PC-9 (cell line): ENCODE results near the gene TMCO4. TPM values are rescaled to one million over a fixed set of nuclear protein-coding genes. Genes with fewer than 3 reads are reported as not detected.

ENCODE experiments used
- BruUV-seq: library from RNA; stranded (reverse); fragments of 400-500 nt; replicated peaks from 2 replicates; lab custom pipeline; 2021; lab: Mats Ljungman, UMichigan
- CTCF ChIA-PET: fragments of 300-600 bp; sonication (Branson Sonifier 250); formaldehyde crosslinking; loops from one replicate; lab custom pipeline; 2022; ENCODE audit warnings: antibody characterized with exemption; lab: Charles Lee
- POLR2A ChIA-PET: fragments of 300-600 bp; sonication (Branson Sonifier 250); formaldehyde crosslinking; loops from one replicate; lab custom pipeline; 2022; ENCODE audit warnings: antibody characterized with exemption; ENCODE audit not compliant: unreplicated experiment; lab: Charles Lee
- DNase-seq, 2 experiments: peaks; one replicate each; pipeline versions ENCODE4 v3.0.0 to v3.0.0-alpha.2; 2015 to 2022; ENCODE audit warnings: mixed read lengths in 1 of 2
- H2AFZ ChIP-seq: fragments of 200-600 bp; sonication (generic); 2 replicates; pipeline ENCODE4 v1.8.1; 2017; ENCODE audit warnings: antibody characterized with exemption
- H3F3A ChIP-seq: fragments of 200-600 bp; sonication (generic); 2 replicates; pipeline ENCODE4 v1.8.1; 2017; ENCODE audit warnings: antibody characterized with exemption, mild to moderate bottlenecking, low read depth; ENCODE audit not compliant: insufficient read depth
- H3K27ac ChIP-seq: fragments of 200-600 bp; sonication (generic); 2 replicates; pipeline ENCODE4 v1.6.1; 2016; ENCODE audit warnings: mixed run types
- H3K27me3 ChIP-seq: fragments of 200-600 bp; sonication (generic); 2 replicates; pipeline ENCODE4 v1.6.1; 2016; ENCODE audit warnings: low read depth, mixed run types; ENCODE audit not compliant: insufficient read depth
- H3K36me3 ChIP-seq: fragments of 200-600 bp; sonication (generic); 2 replicates; pipeline ENCODE4 v1.6.1; 2016; ENCODE audit warnings: low read depth, mixed run types
- H3K4me1 ChIP-seq: fragments of 200-600 bp; sonication (generic); replicated peaks from 2 replicates; pipeline ENCODE4 v1.6.1; 2016; ENCODE audit warnings: mixed run types; ENCODE audit not compliant: insufficient read depth
- H3K4me2 ChIP-seq: fragments of 200-600 bp; sonication (generic); 2 replicates; pipeline ENCODE4 v1.6.1; 2017; ENCODE audit warnings: mixed run types
- H3K4me3 ChIP-seq: fragments of 200-600 bp; sonication (generic); 2 replicates; pipeline ENCODE4 v1.6.1; 2016; ENCODE audit warnings: mixed run types
- H3K79me2 ChIP-seq: fragments of 200-600 bp; sonication (generic); 2 replicates; pipeline ENCODE4 v1.6.1; 2017; ENCODE audit warnings: low read depth, mixed run types
- H3K9me2 ChIP-seq: fragments of 200-600 bp; sonication (generic); 2 replicates; pipeline ENCODE4 v1.8.1; 2017; ENCODE audit warnings: mild to moderate bottlenecking; ENCODE audit not compliant: insufficient read depth
- H3K9me3 ChIP-seq: fragments of 200-600 bp; sonication (generic); 2 replicates; pipeline ENCODE4 v1.8.1; 2016; ENCODE audit warnings: low read depth; ENCODE audit not compliant: insufficient read depth
- H4K20me1 ChIP-seq: fragments of 200-600 bp; sonication (generic); 2 replicates; pipeline ENCODE4 v1.8.1; 2017; ENCODE audit not compliant: insufficient read depth
- CTCF ChIP-seq: fragments of 200-600 bp; sonication (generic); conservative IDR thresholded peaks from 2 replicates; pipeline ENCODE4 v1.6.1; 2017; ENCODE audit warnings: mixed run types, antibody characterized with exemption, mild to moderate bottlenecking, moderate library complexity
- EZH2 ChIP-seq: fragments of 200-600 bp; sonication (generic); IDR thresholded peaks from 2 replicates; pipeline ENCODE4 v1.8.0; 2017; ENCODE audit warnings: antibody characterized with exemption, low read depth
- intact Hi-C: fragments of 100-400 bp; cut with micrococcal nuclease; formaldehyde crosslinking; loops from one replicate; pipeline ENCODE4 v1.10.0; 2022; ENCODE audit not compliant: unreplicated experiment
- total RNA-seq: library from RNA; stranded (reverse); gene quantifications from 2 replicates; pipeline ENCODE4 v1.2.3, GENCODE V29; 2021

Gene TMCO4
- total RNA-seq, 1 experiment from 2014 or later, result 22.6 TPM

GRCh38 chr1:19690342-19690741 lies 109.4 kb downstream of the TMCO4 start:
- no peak for DNase-seq
- intact Hi-C loops, result no loop called here
- Histone ChIP-seq H3K36me3 (no peaks in the 10 kb centered on the region), H3F3A (no peaks in the 10 kb centered on the region), H3K9me3 (no peaks in the 10 kb centered on the region), H3K27me3 (no peaks in the 10 kb centered on the region), H3K27ac (no peak overlapping the region), H3K4me3 (no peak overlapping the region), H3K4me1 (no peaks in the 10 kb centered on the region), H2AFZ (no peak overlapping the region), H3K4me2 (no peak overlapping the region), H4K20me1 (no peaks in the 10 kb centered on the region), H3K9me2 (no peaks in the 10 kb centered on the region), H3K79me2 (no peaks in the 10 kb centered on the region)
- CTCF ChIA-PET, result no interaction called here
- POLR2A ChIA-PET, result no interaction called here
- no TSS peak for BruUV-seq
- TF ChIP-seq EZH2 (no peak), CTCF (no peak)

- no peaks in the 10 kb centered on the region for H3K9me2 ChIP-seq
Measured at GRCh38 chr1:19689856-19690255, 109.9 kb downstream of the TMCO4 start.

GRCh38 chr1:19689085-19689757 lies 110.5 kb downstream of the TMCO4 start:
- Histone ChIP-seq H3K4me2 (no peak overlapping the region), H3K27me3 (no peaks in the 10 kb centered on the region), H3K36me3 (no peaks in the 10 kb centered on the region), H3K9me3 (no peaks in the 10 kb centered on the region), H3K4me3 (no peak overlapping the region), H2AFZ (no peak overlapping the region), H3K79me2 (no peaks in the 10 kb centered on the region), H3K9me2 (no peaks in the 10 kb centered on the region), H3K4me1 (no peaks in the 10 kb centered on the region), H3F3A (no peaks in the 10 kb centered on the region), H3K27ac (no peak overlapping the region), H4K20me1 (no peaks in the 10 kb centered on the region)
- TF ChIP-seq CTCF (no peak), EZH2 (no peak)
- intact Hi-C loops, result no loop called here
- no TSS peak for BruUV-seq
- CTCF ChIA-PET, result no interaction called here
- DNase-seq, result no peak
- POLR2A ChIA-PET, result no interaction called here

More at GRCh38 chr1:19689856-19690255, 109.9 kb downstream of the TMCO4 start:
- POLR2A ChIA-PET, result no interaction called here
- Histone ChIP-seq H3K27ac (no peak overlapping the region), H3K27me3 (no peaks in the 10 kb centered on the region), H3K4me2 (no peak overlapping the region), H4K20me1 (no peaks in the 10 kb centered on the region), H3K4me1 (no peaks in the 10 kb centered on the region), H3F3A (no peaks in the 10 kb centered on the region), H3K4me3 (no peak overlapping the region), H2AFZ (no peak overlapping the region), H3K9me3 (no peaks in the 10 kb centered on the region), H3K36me3 (no peaks in the 10 kb centered on the region), H3K79me2 (no peaks in the 10 kb centered on the region)
- TF ChIP-seq CTCF, result no peak
- DNase-seq, result no peak
- no TSS peak for BruUV-seq
- intact Hi-C loops, result no loop called here
- CTCF ChIA-PET, result no interaction called here
